GM23338 (cell line): Measurements from ENCODE around the gene MAP2K7. TPM values are rescaled to one million over a fixed set of nuclear protein-coding genes. Genes with fewer than 3 reads are reported as not detected.

Experiments used
- ATAC-seq: fragments of 200-7000 bp; cut with Tn5 transposase; 3 replicates; pipeline ENCODE4 v1.9.1; 2020
- DNase-seq: peaks from one replicate; pipeline ENCODE4 v3.0.0-alpha.2; 2015; ENCODE audit warnings: low spot score
- H2AFZ ChIP-seq: fragments of 200-600 bp; sonication (generic); 2 replicates; pipeline ENCODE4 v1.8.0; 2016; ENCODE audit warnings: antibody characterized with exemption, mild to moderate bottlenecking, moderate library complexity
- H3F3A ChIP-seq: fragments of 200-600 bp; sonication (generic); replicated peaks from 2 replicates; pipeline ENCODE4 v1.8.0; 2017; ENCODE audit warnings: antibody characterized with exemption, mixed run types, low read depth
- H3K27ac ChIP-seq: fragments of 200-600 bp; sonication (generic); 2 replicates; pipeline ENCODE4 v1.6.1; 2016; ENCODE audit warnings: low read depth
- H3K27me3 ChIP-seq: fragments of 200-600 bp; sonication (generic); 2 replicates; pipeline ENCODE4 v1.8.0; 2016; ENCODE audit warnings: mild to moderate bottlenecking, mixed run types, moderate library complexity; ENCODE audit not compliant: insufficient read depth
- H3K36me3 ChIP-seq: fragments of 200-600 bp; sonication (generic); 2 replicates; pipeline ENCODE4 v1.8.0; 2016; ENCODE audit warnings: mild to moderate bottlenecking; ENCODE audit not compliant: insufficient read depth
- H3K4me1 ChIP-seq: fragments of 200-600 bp; sonication (generic); 2 replicates; pipeline ENCODE4 v1.8.0; 2016; ENCODE audit warnings: mild to moderate bottlenecking, moderate library complexity; ENCODE audit not compliant: insufficient read depth
- H3K4me2 ChIP-seq: fragments of 200-600 bp; sonication (generic); 2 replicates; pipeline ENCODE4 v1.7.1; 2017; ENCODE audit warnings: mixed run types
- H3K4me3 ChIP-seq: fragments of 200-600 bp; sonication (generic); 2 replicates; pipeline ENCODE4 v1.6.1; 2016; ENCODE audit warnings: mixed run types
- H3K79me2 ChIP-seq: fragments of 200-600 bp; sonication (generic); replicated peaks from 2 replicates; pipeline ENCODE4 v1.8.0; 2017; ENCODE audit warnings: mild to moderate bottlenecking; ENCODE audit not compliant: insufficient read depth
- H3K9me2 ChIP-seq: fragments of 200-600 bp; sonication (generic); 2 replicates; pipeline ENCODE4 v1.8.0; 2017; ENCODE audit not compliant: insufficient read depth
- H4K20me1 ChIP-seq: fragments of 200-600 bp; sonication (generic); replicated peaks from 2 replicates; pipeline ENCODE4 v1.8.0; 2017; ENCODE audit warnings: mild to moderate bottlenecking; ENCODE audit not compliant: insufficient read depth
- H3K27ac Mint-ChIP-seq: 2 replicates; pipeline ENCODE4 v1.8.0; 2020; ENCODE audit warnings: inconsistent platforms, mild to moderate bottlenecking, moderate library complexity, mixed read lengths
- H3K27me3 Mint-ChIP-seq: 3 replicates; pipeline ENCODE4 v1.8.0; 2022; ENCODE audit warnings: low read depth, mild to moderate bottlenecking, moderate library complexity, mixed read lengths, inconsistent platforms; ENCODE audit not compliant: insufficient read depth, poor library complexity
- H3K36me3 Mint-ChIP-seq: 3 replicates; pipeline ENCODE4 v1.8.0; 2021; ENCODE audit warnings: low read depth, mild to moderate bottlenecking, inconsistent platforms, moderate library complexity, mixed read lengths
- H3K4me1 Mint-ChIP-seq: 3 replicates; pipeline ENCODE4 v1.8.0; 2020; ENCODE audit warnings: mild to moderate bottlenecking, inconsistent platforms, mixed read lengths
- H3K4me3 Mint-ChIP-seq: 3 replicates; pipeline ENCODE4 v1.8.0; 2021; ENCODE audit warnings: moderate library complexity, mild to moderate bottlenecking, inconsistent platforms, mixed read lengths
- H3K9me3 Mint-ChIP-seq: 3 replicates; pipeline ENCODE4 v1.8.0; 2020; ENCODE audit warnings: moderate library complexity, mild to moderate bottlenecking, inconsistent platforms, mixed read lengths
- ETS1 ChIP-seq: IDR thresholded peaks from 2 replicates; pipeline ENCODE4 v1.6.1; 2016; ENCODE audit warnings: antibody characterized with exemption
- EZH2 ChIP-seq: fragments of 200-600 bp; sonication (generic); IDR thresholded peaks from one replicate; pipeline ENCODE4 v1.8.0; 2017; ENCODE audit warnings: antibody characterized with exemption, mild to moderate bottlenecking, low read depth; ENCODE audit not compliant: unreplicated experiment
- EZH2phosphoT487 ChIP-seq: fragments of 200-600 bp; sonication (generic); IDR thresholded peaks from one replicate; pipeline ENCODE4 v1.8.1; 2018; ENCODE audit warnings: antibody characterized with exemption; ENCODE audit not compliant: unreplicated experiment
- JUNB ChIP-seq: IDR thresholded peaks from one replicate; pipeline ENCODE4 v1.6.1; 2016; ENCODE audit warnings: antibody characterized with exemption; ENCODE audit not compliant: unreplicated experiment
- NANOG ChIP-seq: IDR thresholded peaks from 2 replicates; pipeline ENCODE4 v1.6.1; 2016; ENCODE audit warnings: antibody characterized with exemption, borderline replicate concordance
- polyA plus RNA-seq: library from polyadenylated mRNA; unstranded; fragments of >200 nt; fragmentation: Nextera tagmentation; extraction: Ambion mirVana; gene quantifications from 2 replicates; pipeline ENCODE4 v1.2.1, GENCODE V29; 2016
- total RNA-seq: library from RNA; depleted of rRNA; stranded (reverse); fragments of >200 nt; shearing (Covaris generic); gene quantifications from 2 replicates; pipeline ENCODE4 v1.2.3, GENCODE V29; 2014
- TF ChIP-seq, protein P1 (sequence below): IDR thresholded peaks from one replicate; pipeline ENCODE4 v1.6.1; 2018; ENCODE audit warnings: antibody characterized with exemption; ENCODE audit not compliant: unreplicated experiment
- TF ChIP-seq, protein P2 (sequence below), 2 experiments: fragments of 200-600 bp in 1 of 2; sonication (generic) in 1 of 2; conservative IDR thresholded peaks; 2 replicates each; pipeline versions ENCODE4 v1.5.1 to v1.6.1; 2016 to 2017; ENCODE audit warnings: antibody characterized with exemption in 2 of 2, low read depth in 2 of 2, mild to moderate bottlenecking in 2 of 2, moderate library complexity in 1 of 2

The MAP2K7 gene
- total and polyA plus RNA-seq, 2 experiments from 2014 or later: 11.3 to 22.6 TPM

- TF ChIP-seq, protein P1, sequence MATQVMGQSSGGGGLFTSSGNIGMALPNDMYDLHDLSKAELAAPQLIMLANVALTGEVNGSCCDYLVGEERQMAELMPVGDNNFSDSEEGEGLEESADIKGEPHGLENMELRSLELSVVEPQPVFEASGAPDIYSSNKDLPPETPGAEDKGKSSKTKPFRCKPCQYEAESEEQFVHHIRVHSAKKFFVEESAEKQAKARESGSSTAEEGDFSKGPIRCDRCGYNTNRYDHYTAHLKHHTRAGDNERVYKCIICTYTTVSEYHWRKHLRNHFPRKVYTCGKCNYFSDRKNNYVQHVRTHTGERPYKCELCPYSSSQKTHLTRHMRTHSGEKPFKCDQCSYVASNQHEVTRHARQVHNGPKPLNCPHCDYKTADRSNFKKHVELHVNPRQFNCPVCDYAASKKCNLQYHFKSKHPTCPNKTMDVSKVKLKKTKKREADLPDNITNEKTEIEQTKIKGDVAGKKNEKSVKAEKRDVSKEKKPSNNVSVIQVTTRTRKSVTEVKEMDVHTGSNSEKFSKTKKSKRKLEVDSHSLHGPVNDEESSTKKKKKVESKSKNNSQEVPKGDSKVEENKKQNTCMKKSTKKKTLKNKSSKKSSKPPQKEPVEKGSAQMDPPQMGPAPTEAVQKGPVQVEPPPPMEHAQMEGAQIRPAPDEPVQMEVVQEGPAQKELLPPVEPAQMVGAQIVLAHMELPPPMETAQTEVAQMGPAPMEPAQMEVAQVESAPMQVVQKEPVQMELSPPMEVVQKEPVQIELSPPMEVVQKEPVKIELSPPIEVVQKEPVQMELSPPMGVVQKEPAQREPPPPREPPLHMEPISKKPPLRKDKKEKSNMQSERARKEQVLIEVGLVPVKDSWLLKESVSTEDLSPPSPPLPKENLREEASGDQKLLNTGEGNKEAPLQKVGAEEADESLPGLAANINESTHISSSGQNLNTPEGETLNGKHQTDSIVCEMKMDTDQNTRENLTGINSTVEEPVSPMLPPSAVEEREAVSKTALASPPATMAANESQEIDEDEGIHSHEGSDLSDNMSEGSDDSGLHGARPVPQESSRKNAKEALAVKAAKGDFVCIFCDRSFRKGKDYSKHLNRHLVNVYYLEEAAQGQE: no peak
- TF ChIP-seq EZH2: no peak
- no peak for TF ChIP-seq NANOG
- no peak for TF ChIP-seq ETS1
Observed at GRCh38 chr19:7855426-7856108, 48.1 kb upstream of the MAP2K7 start (continued).

DNA sequence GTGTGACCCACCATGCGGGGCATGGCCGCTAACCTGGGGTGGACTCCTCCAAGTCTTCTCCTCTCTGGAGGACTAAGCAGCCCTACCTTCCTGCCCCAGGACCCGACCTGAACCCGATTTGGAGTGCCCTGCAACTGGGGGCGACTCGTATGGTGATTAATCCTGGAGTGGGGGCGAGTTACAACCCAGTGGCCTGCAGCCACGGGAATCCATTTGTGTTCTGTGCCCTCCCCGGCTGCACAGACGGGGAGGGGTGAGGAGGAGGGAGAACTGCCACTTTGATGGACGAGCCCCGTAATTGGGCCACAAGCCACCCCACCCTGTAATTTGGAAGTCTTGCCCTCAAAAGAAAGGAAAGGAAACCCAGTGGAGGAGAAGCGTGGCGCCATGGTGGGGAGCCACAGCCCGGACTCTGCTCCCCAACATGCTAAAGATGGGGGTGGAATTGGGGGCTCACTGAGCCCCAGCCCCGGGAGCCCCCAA is 47.5 kb upstream of the MAP2K7 start:
- no peak overlapping the region for H3K4me3 ChIP-seq
- DNase-seq: no peak
- H3K4me2 ChIP-seq: no peak overlapping the region; the same call in 1 of the 2 replicates
- Mint-ChIP-seq H3K4me3 (no peak overlapping the region), H3K4me1 (peaks cover 34% of the 10 kb centered on the region), H3K36me3 (no peaks in the 10 kb centered on the region; the same call in 2 of the 3 replicates), H3K9me3 (no peaks in the 10 kb centered on the region), H3K27me3 (peaks cover 25% of the 10 kb centered on the region), H3K27ac (no peak overlapping the region)
- H3K79me2 ChIP-seq: no peaks in the 10 kb centered on the region
- H3K4me1 ChIP-seq: peaks cover 24% of the 10 kb centered on the region; the same call in 1 of the 2 replicates
- no peak overlapping the region for H2AFZ ChIP-seq
- no peaks in the 10 kb centered on the region for H4K20me1 ChIP-seq
- H3K9me2 ChIP-seq: no peaks in the 10 kb centered on the region
- peaks cover 8% of the 10 kb centered on the region; the same call in 1 of the 2 replicates for H3K27me3 ChIP-seq
- H3K27ac ChIP-seq: no peak overlapping the region
- H3K36me3 ChIP-seq: no peaks in the 10 kb centered on the region
- TF ChIP-seq, protein P2, sequence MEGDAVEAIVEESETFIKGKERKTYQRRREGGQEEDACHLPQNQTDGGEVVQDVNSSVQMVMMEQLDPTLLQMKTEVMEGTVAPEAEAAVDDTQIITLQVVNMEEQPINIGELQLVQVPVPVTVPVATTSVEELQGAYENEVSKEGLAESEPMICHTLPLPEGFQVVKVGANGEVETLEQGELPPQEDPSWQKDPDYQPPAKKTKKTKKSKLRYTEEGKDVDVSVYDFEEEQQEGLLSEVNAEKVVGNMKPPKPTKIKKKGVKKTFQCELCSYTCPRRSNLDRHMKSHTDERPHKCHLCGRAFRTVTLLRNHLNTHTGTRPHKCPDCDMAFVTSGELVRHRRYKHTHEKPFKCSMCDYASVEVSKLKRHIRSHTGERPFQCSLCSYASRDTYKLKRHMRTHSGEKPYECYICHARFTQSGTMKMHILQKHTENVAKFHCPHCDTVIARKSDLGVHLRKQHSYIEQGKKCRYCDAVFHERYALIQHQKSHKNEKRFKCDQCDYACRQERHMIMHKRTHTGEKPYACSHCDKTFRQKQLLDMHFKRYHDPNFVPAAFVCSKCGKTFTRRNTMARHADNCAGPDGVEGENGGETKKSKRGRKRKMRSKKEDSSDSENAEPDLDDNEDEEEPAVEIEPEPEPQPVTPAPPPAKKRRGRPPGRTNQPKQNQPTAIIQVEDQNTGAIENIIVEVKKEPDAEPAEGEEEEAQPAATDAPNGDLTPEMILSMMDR (conservative IDR thresholded peaks at IDR 0.05; ENCODE audit: low read depth in 2 of 2): no peak
- TF ChIP-seq, protein P1: no peak
- no peak for TF ChIP-seq JUNB
- no peak for TF ChIP-seq NANOG
- TF ChIP-seq ETS1: no peak
- no peak for TF ChIP-seq EZH2
- TF ChIP-seq EZH2phosphoT487: no peak
- 0 out of 2 replicates have a peak, but pooled peaks cover 2% of the 10 kb centered on the region for H3F3A ChIP-seq
- no peak for ATAC-seq
